ENCODE data around the gene POLR3E. TPM values are rescaled to one million over a fixed set of nuclear protein-coding genes. Genes with fewer than 3 reads are reported as not detected.

Gene POLR3E
- total RNA-seq, 1 experiment from 2014 or later = 103 TPM

GRCh38 chr16:22308824-22309520 lies 11.8 kb downstream of the POLR3E start:
- Mint-ChIP-seq H3K4me1 (peaks cover 0 to 6% of the 10 kb centered on the region in 2 experiments; a peak in 2 of 4 replicates), H3K36me3 (ENCODE audit: insufficient read depth in 1 of 3, low read depth in 3 of 3) (peaks cover 23 to 82% (median 71%) of the 10 kb centered on the region in 3 experiments)

More at GRCh38 chr16:22308824-22309520, 11.8 kb downstream of the POLR3E start:
- Histone ChIP-seq H3K4me1 (ENCODE audit: insufficient read depth, low read length) (no peaks in the 10 kb centered on the region), H3K79me2 (ENCODE audit: insufficient read depth, low read length) (peaks cover 2% of the 10 kb centered on the region; the same call in 1 of the 2 replicates), H3T11ph (ENCODE audit: low read length) (no peak overlapping the region), H3K18ac (ENCODE audit: insufficient read length, low read depth, low read length) (no peak overlapping the region), H2BK20ac (ENCODE audit: low read depth, low read length, poor library complexity, severe bottlenecking) (no peak overlapping the region), H4K91ac (ENCODE audit: insufficient read length, low read depth, low read length) (no peak overlapping the region), H2BK120ac (ENCODE audit: low read depth, low read length, poor library complexity, severe bottlenecking) (no peak overlapping the region), H3K14ac (ENCODE audit: insufficient read depth, low read length) (no peak overlapping the region), H3K27me3 (ENCODE audit: insufficient read depth, low read length) (no peaks in the 10 kb centered on the region), H3K4ac (ENCODE audit: low read depth, low read length) (no peak overlapping the region), H4K20me1 (ENCODE audit: control insufficient read depth, insufficient read depth, insufficient read length) (peaks cover 3% of the 10 kb centered on the region), H2AK5ac (ENCODE audit: insufficient read length, low read length) (no peak overlapping the region), H2BK15ac (ENCODE audit: low read depth, low read length) (no peak overlapping the region; the same call in 1 of the 2 replicates), H4K5ac (ENCODE audit: insufficient read length, low read depth, low read length) (no peak overlapping the region), H3K23me2 (ENCODE audit: insufficient read length, low read depth, low read length, poor library complexity, severe bottlenecking) (no peaks in the 10 kb centered on the region), H2BK5ac (ENCODE audit: insufficient read length, low read length) (no peak overlapping the region), H2AFZ (ENCODE audit: low read length) (no peak overlapping the region), H3K27ac (ENCODE audit: insufficient read length, low read depth, low read length) (no peak overlapping the region), H3K4me2 (ENCODE audit: insufficient read depth, insufficient read length, low read length) (no peak overlapping the region), H3K9ac (ENCODE audit: extremely low read depth, insufficient read length, low read length) (no peak overlapping the region), H3K23ac (ENCODE audit: insufficient read length, low read depth, low read length) (no peak overlapping the region), H3K79me1 (ENCODE audit: insufficient read depth, low read depth, low read length, poor library complexity, severe bottlenecking) (no peaks in the 10 kb centered on the region), H4K8ac (replicated peaks; ENCODE audit: insufficient read length, low read depth, low read length) (no peak overlapping the region), H2BK12ac (ENCODE audit: insufficient read length, low read depth, low read length) (no peak overlapping the region), H3K9me3 (ENCODE audit: control insufficient read depth, low read depth, low read length) (no peaks in the 10 kb centered on the region), H3K56ac (ENCODE audit: insufficient read length, low read depth, low read length) (no peak overlapping the region)
- no CpG with 5 or more reads among the region's 24 CpGs for WGBS (ENCODE audit: extremely low coverage, insufficient read length, low lambda C conversion rate)
- H3K27ac Mint-ChIP-seq = no peak overlapping the region
- no peaks in the 10 kb centered on the region; a peak in 1 of 5 replicates for H3K9me3 Mint-ChIP-seq
- no peak overlapping the region for H3K4me3 Mint-ChIP-seq
- no peaks in the 10 kb centered on the region for H3K27me3 Mint-ChIP-seq (ENCODE audit: low read depth)
- no peak for DNase-seq
- no peak for TF ChIP-seq CTCF (conservative IDR thresholded peaks at IDR 0.05)
